Stimulated activated naive B cell treated with anti-CD40 and anti-IgM and Interleukin-4, amounts not matched to agents 10 μg/mL and 1 μg/mL and 100 μg/mL, for 72 hours (primary cell): ENCODE data around the gene DYSF.

Experiments used
- ATAC-seq, 2 donors: fragments of 150-1000 bp; cut with Tn5 transposase; replicated peaks; 2 replicates each; pipeline ENCODE4 v1.10.0; 2021; ENCODE audit warnings: moderate library complexity in 1 of 2
- DNase-seq: peaks from one replicate; pipeline ENCODE4 v3.0.0; 2021
- H3K27ac Mint-ChIP-seq: one replicate; pipeline ENCODE4 v1.8.0; 2022; ENCODE audit warnings: mild to moderate bottlenecking, mixed read lengths
- H3K27me3 Mint-ChIP-seq, 2 donors: one replicate each; pipeline ENCODE4 v1.8.0; 2022; ENCODE audit warnings: mixed read lengths in 2 of 2
- H3K36me3 Mint-ChIP-seq, 2 donors: one replicate each; pipeline ENCODE4 v1.8.0; 2022; ENCODE audit warnings: mixed read lengths in 2 of 2, mild to moderate bottlenecking in 1 of 2
- H3K4me1 Mint-ChIP-seq, 2 donors: one replicate each; pipeline ENCODE4 v1.8.0; 2022; ENCODE audit warnings: mixed read lengths in 2 of 2, mild to moderate bottlenecking in 1 of 2
- H3K4me3 Mint-ChIP-seq, 2 donors: one replicate each; pipeline ENCODE4 v1.8.0; 2022; ENCODE audit warnings: mild to moderate bottlenecking in 2 of 2, mixed read lengths in 2 of 2, moderate library complexity in 1 of 2
- H3K9me3 Mint-ChIP-seq, 2 donors: one replicate each; pipeline ENCODE4 v1.8.0; 2022; ENCODE audit warnings: mixed read lengths in 2 of 2, mild to moderate bottlenecking in 1 of 2

DYSF gene

GRCh38 chr2:71449343-71449742, 4.0 kb upstream of the DYSF start:
- Mint-ChIP-seq H3K36me3 (peaks cover 0 to 5% of the 10 kb centered on the region in 2 donors), H3K27me3 (peaks cover 15 to 27% of the 10 kb centered on the region in 2 donors), H3K4me3 (no peak overlapping the region), H3K9me3 (no peaks in the 10 kb centered on the region), H3K27ac (no peak overlapping the region), H3K4me1 (peaks cover 8% of the 10 kb centered on the region in 2 donors)
- ATAC-seq (no peak), DNase-seq (no peak)

GRCh38 chr2:71451705-71452104, 1.7 kb upstream of the DYSF start:
- peaks cover 36 to 50% of the 10 kb centered on the region in 2 donors for H3K27me3 Mint-ChIP-seq
- peaks cover 11% of the 10 kb centered on the region in 2 donors for H3K4me1 Mint-ChIP-seq
- peaks cover 0 to 1% of the 10 kb centered on the region in 2 donors for H3K36me3 Mint-ChIP-seq
- H3K27ac Mint-ChIP-seq: no peak overlapping the region
- DNase-seq: no peak
- H3K9me3 Mint-ChIP-seq: no peaks in the 10 kb centered on the region
- no peak for ATAC-seq
- no peak overlapping the region for H3K4me3 Mint-ChIP-seq

- H3K27ac Mint-ChIP-seq: no peak overlapping the region
- no peaks in the 10 kb centered on the region for H3K9me3 Mint-ChIP-seq
- peaks cover 11% of the 10 kb centered on the region in 2 donors for H3K4me1 Mint-ChIP-seq
- no peak for DNase-seq
- no peak overlapping the region for H3K4me3 Mint-ChIP-seq
- peaks cover 39 to 52% of the 10 kb centered on the region in 2 donors for H3K27me3 Mint-ChIP-seq
- peaks cover 0 to 1% of the 10 kb centered on the region in 2 donors for H3K36me3 Mint-ChIP-seq
- ATAC-seq: peak; percentile 56 to 78
Measured at GRCh38 chr2:71452565-71452964, 796 bp upstream of the DYSF start.

- peaks cover 0 to 1% of the 10 kb centered on the region in 2 donors for H3K36me3 Mint-ChIP-seq
- no peak for DNase-seq
- peaks cover 11% of the 10 kb centered on the region in 2 donors for H3K4me1 Mint-ChIP-seq
- H3K9me3 Mint-ChIP-seq: no peaks in the 10 kb centered on the region
- H3K27me3 Mint-ChIP-seq: peaks cover 42 to 52% of the 10 kb centered on the region in 2 donors
- H3K27ac Mint-ChIP-seq: no peak overlapping the region
- ATAC-seq: no peak
- peak overlapping the region in 1 of 2 donors; percentile 40 for H3K4me3 Mint-ChIP-seq
Measured at GRCh38 chr2:71454221-71455010, 1.1 kb downstream of the DYSF start.

- H3K4me1 Mint-ChIP-seq: peaks cover 11% of the 10 kb centered on the region in 2 donors
- H3K27ac Mint-ChIP-seq: no peak overlapping the region
- DNase-seq (no peak), ATAC-seq (no peak)
- no peaks in the 10 kb centered on the region for H3K9me3 Mint-ChIP-seq
- no peak overlapping the region for H3K4me3 Mint-ChIP-seq
- peaks cover 0 to 1% of the 10 kb centered on the region in 2 donors for H3K36me3 Mint-ChIP-seq
- H3K27me3 Mint-ChIP-seq: peaks cover 42 to 52% of the 10 kb centered on the region in 2 donors
Measured at GRCh38 chr2:71455011-71455740, 1.8 kb downstream of the DYSF start.

- ATAC-seq (no peak), DNase-seq (no peak)
- peaks cover 11% of the 10 kb centered on the region in 2 donors for H3K4me1 Mint-ChIP-seq
- H3K4me3 Mint-ChIP-seq: no peak overlapping the region
- peaks cover 0 to 1% of the 10 kb centered on the region in 2 donors for H3K36me3 Mint-ChIP-seq
- H3K9me3 Mint-ChIP-seq: no peaks in the 10 kb centered on the region
- H3K27me3 Mint-ChIP-seq: peaks cover 42 to 52% of the 10 kb centered on the region in 2 donors
- no peak overlapping the region for H3K27ac Mint-ChIP-seq
Measured at GRCh38 chr2:71455741-71456569, 2.6 kb downstream of the DYSF start.

- DNase-seq (no peak), ATAC-seq (no peak)
- H3K27ac Mint-ChIP-seq: no peak overlapping the region
- H3K27me3 Mint-ChIP-seq: peaks cover 36 to 48% of the 10 kb centered on the region in 2 donors
- peaks cover 0 to 1% of the 10 kb centered on the region in 2 donors for H3K36me3 Mint-ChIP-seq
- peaks cover 0 to 2% of the 10 kb centered on the region in 2 donors for H3K9me3 Mint-ChIP-seq
- peaks cover 11% of the 10 kb centered on the region in 2 donors for H3K4me1 Mint-ChIP-seq
- no peak overlapping the region for H3K4me3 Mint-ChIP-seq
Measured at GRCh38 chr2:71456617-71457016, 3.3 kb downstream of the DYSF start.

GRCh38 chr2:71457123-71457915, 4.0 kb downstream of the DYSF start:
- Mint-ChIP-seq H3K4me3 (no peak overlapping the region), H3K9me3 (peaks cover 0 to 2% of the 10 kb centered on the region in 2 donors), H3K4me1 (peaks cover 10 to 11% of the 10 kb centered on the region in 2 donors), H3K27ac (no peak overlapping the region), H3K36me3 (peaks cover 0 to 1% of the 10 kb centered on the region in 2 donors), H3K27me3 (peaks cover 33 to 41% of the 10 kb centered on the region in 2 donors)
- no peak for DNase-seq
- no peak for ATAC-seq

GRCh38 chr2:71457923-71458322, 4.6 kb downstream of the DYSF start:
- Mint-ChIP-seq H3K4me1 (peaks cover 6 to 11% of the 10 kb centered on the region in 2 donors), H3K27ac (no peak overlapping the region), H3K9me3 (peaks cover 0 to 2% of the 10 kb centered on the region in 2 donors), H3K27me3 (peaks cover 29 to 38% of the 10 kb centered on the region in 2 donors), H3K36me3 (peaks cover 0 to 1% of the 10 kb centered on the region in 2 donors), H3K4me3 (no peak overlapping the region)
- ATAC-seq: no peak
- no peak for DNase-seq

GRCh38 chr2:71458413-71459083, 5.2 kb downstream of the DYSF start:
- peaks cover 0 to 3% of the 10 kb centered on the region in 2 donors for H3K9me3 Mint-ChIP-seq
- no peak overlapping the region for H3K4me3 Mint-ChIP-seq
- H3K36me3 Mint-ChIP-seq: peaks cover 0 to 1% of the 10 kb centered on the region in 2 donors
- H3K4me1 Mint-ChIP-seq: peaks cover 5 to 7% of the 10 kb centered on the region in 2 donors
- H3K27me3 Mint-ChIP-seq: peaks cover 29 to 34% of the 10 kb centered on the region in 2 donors
- H3K27ac Mint-ChIP-seq: no peak overlapping the region
- DNase-seq (no peak), ATAC-seq (no peak)

GRCh38 chr2:71459084-71459431, 5.7 kb downstream of the DYSF start:
- peaks cover 0 to 3% of the 10 kb centered on the region in 2 donors for H3K9me3 Mint-ChIP-seq
- peaks cover 3 to 6% of the 10 kb centered on the region in 2 donors for H3K4me1 Mint-ChIP-seq
- no peak for DNase-seq
- no peak overlapping the region for H3K27ac Mint-ChIP-seq
- H3K27me3 Mint-ChIP-seq: peaks cover 29% of the 10 kb centered on the region in 2 donors
- ATAC-seq: no peak
- H3K36me3 Mint-ChIP-seq: peaks cover 0 to 1% of the 10 kb centered on the region in 2 donors
- no peak overlapping the region for H3K4me3 Mint-ChIP-seq

- Mint-ChIP-seq H3K36me3 (peaks cover 0 to 1% of the 10 kb centered on the region in 2 donors), H3K27ac (no peak overlapping the region), H3K4me1 (peaks cover 0 to 3% of the 10 kb centered on the region in 2 donors), H3K27me3 (peaks cover 19 to 20% of the 10 kb centered on the region in 2 donors), H3K9me3 (peaks cover 0 to 3% of the 10 kb centered on the region in 2 donors), H3K4me3 (no peak overlapping the region)
- ATAC-seq (no peak), DNase-seq (no peak)
Measured at GRCh38 chr2:71460056-71460455, 6.7 kb downstream of the DYSF start.
